Upper lobe of left lung (tissue), 6 donors: ENCODE measurements around the gene PAX5. TPM values are rescaled to one million over a fixed set of nuclear protein-coding genes. Genes with fewer than 3 reads are reported as not detected.
A peak's percentile ranks its signal among the peaks of the same experiment; 100 is the strongest.

Experiments
- ATAC-seq, 2 donors: fragments of 200-7000 bp; cut with Tn5 transposase; one replicate each; pipeline ENCODE4 v1.9.1; 2022; ENCODE audit warnings: mild to moderate bottlenecking in 2 of 2, moderate library complexity in 2 of 2; ENCODE audit not compliant: low FRiP score in 2 of 2
- DNase-seq, 2 donors: peaks; one replicate each; pipeline ENCODE4 v3.0.0-alpha.2; 2019 to 2020
- H3K27ac ChIP-seq, 4 donors: fragments of 200-600 bp; sonication (generic); one replicate each; pipeline ENCODE4 v1.5.1; 2016 to 2019
- H3K27me3 ChIP-seq, 4 donors: fragments of 200-600 bp; sonication (generic); one replicate each; pipeline ENCODE4 v1.5.1; 2017 to 2019
- H3K36me3 ChIP-seq, 4 donors: fragments of 200-600 bp; sonication (generic); one replicate each; pipeline ENCODE4 v1.5.1; 2016 to 2019
- H3K4me1 ChIP-seq, 4 donors: fragments of 200-600 bp; sonication (generic); one replicate each; pipeline ENCODE4 v1.5.1; 2018 to 2019
- H3K4me3 ChIP-seq, 4 donors: fragments of 200-600 bp; sonication (generic); one replicate each; pipeline ENCODE4 v1.5.1; 2017 to 2019; ENCODE audit warnings: mild to moderate bottlenecking in 2 of 4, moderate library complexity in 1 of 4
- H3K9me3 ChIP-seq, 4 donors: fragments of 200-600 bp; sonication (generic); one replicate each; pipeline ENCODE4 v1.5.1; 2018 to 2019
- EP300 ChIP-seq, 4 donors: sonication (generic); formaldehyde crosslinking; IDR thresholded peaks; one replicate each; pipeline ENCODE4 v1.5.1; 2017; ENCODE audit warnings: antibody characterized with exemption in 4 of 4, control low read depth in 2 of 4
- POLR2A ChIP-seq, 4 donors: fragments of 450-650 bp; IDR thresholded peaks; one replicate each; pipeline ENCODE4 v1.5.1; 2016 to 2017; ENCODE audit warnings: antibody characterized with exemption in 4 of 4, mild to moderate bottlenecking in 2 of 4
- POLR2AphosphoS5 ChIP-seq, 2 donors: sonication (generic); formaldehyde crosslinking; IDR thresholded peaks; one replicate each; pipeline ENCODE4 v1.5.1; 2017; ENCODE audit warnings: antibody characterized with exemption in 2 of 2
- WGBS, 2 donors: methylation state at CpG; one replicate each; pipeline ENCODE4 v1.1.5; 2017 to 2018; 5-methylcytosine and 5-hydroxymethylcytosine counted together
- total RNA-seq, 6 donors: library from RNA; depleted of rRNA in 4 of 6; stranded (reverse); fragments of >200 nt in 4 of 6; gene quantifications; one replicate each; pipeline versions ENCODE4 v1.1.0 to v1.2.1, GENCODE V29; 2016 to 2021
- TF ChIP-seq, protein P1 (sequence below), 6 experiments: fragments of 450-650 bp in 4 of 6; fragments of 200-600 bp in 2 of 6; sonication (generic) in 2 of 6; IDR thresholded peaks; one replicate each; pipeline ENCODE4 v1.5.1; 2016 to 2019; ENCODE audit warnings: antibody characterized with exemption in 6 of 6
- donor health status: DM: no; HTN: no; CAD: no; lungs with moderate emphysema.
- donor health status: DM: no; HTN: yes; CAD: no; lungs with severe emphysema.

Gene PAX5
- total RNA-seq, 6 donors from 2014 or later, result under 0.01 to 0.64 (median 0.43) TPM; not detected in 1

DNA sequence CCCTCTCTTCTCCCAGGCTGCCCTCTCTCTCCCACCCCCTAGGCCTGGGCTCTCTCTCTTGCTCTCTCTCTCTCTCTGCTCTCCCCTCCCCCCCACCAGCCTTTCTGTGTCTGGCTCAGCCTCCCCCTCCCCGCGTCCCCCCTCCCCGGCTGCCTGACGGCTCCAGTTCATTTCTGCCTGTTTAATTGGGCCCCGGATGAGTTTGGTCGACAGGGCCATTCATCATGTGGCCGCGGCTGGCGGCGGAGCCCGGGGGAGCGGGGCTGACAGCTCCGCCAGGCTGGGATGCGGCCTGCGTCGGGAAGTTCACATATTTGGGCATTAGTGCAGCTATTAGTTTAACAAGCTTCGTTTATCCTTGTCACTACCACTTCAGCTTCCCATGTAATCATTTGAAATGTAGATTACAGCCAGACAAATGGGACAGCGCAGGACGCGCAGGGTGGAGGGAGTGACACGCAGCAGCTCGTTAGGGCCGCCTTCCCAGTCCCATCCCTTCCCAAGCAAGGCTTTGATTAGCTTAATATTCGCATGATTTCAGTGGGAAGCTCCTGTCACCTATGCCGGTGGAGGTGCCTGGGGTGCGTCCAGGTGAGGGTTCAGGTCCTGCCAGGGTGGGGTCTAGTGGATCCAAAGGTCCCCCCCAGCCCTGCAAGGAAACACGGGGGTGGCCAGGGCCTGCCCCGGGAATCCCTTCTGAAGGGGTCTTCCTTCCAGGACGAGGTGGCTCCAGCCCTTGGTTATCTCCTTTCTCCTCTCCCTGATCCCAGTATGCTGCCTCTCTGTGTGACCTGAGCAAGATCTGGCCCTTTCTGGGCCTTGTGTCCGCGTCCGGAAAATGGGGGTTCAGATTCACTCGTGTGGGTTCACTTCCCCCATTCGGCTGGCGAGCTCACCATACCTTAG is 214.8 kb downstream of the PAX5 start:
- Histone ChIP-seq H3K4me3 (peak overlapping the region in 2 of 4 donors; percentile 30 to 34), H3K27ac (no peak overlapping the region), H3K9me3 (no peaks in the 10 kb centered on the region), H3K4me1 (peaks cover 0 to 14% (median 7%) of the 10 kb centered on the region in 4 donors), H3K27me3 (peaks cover 0 to 17% (median 3%) of the 10 kb centered on the region in 4 donors), H3K36me3 (no peaks in the 10 kb centered on the region)
- peak in 1 of 2 donors; percentile 21 for ATAC-seq
- DNase-seq, result peak in 1 of 2 donors; percentile 81
- TF ChIP-seq POLR2A (IDR thresholded peaks at IDR 0.05) (no peak), EP300 (IDR thresholded peaks at IDR 0.05) (no peak), POLR2AphosphoS5 (IDR thresholded peaks at IDR 0.05) (no peak)
- TF ChIP-seq, protein P1, sequence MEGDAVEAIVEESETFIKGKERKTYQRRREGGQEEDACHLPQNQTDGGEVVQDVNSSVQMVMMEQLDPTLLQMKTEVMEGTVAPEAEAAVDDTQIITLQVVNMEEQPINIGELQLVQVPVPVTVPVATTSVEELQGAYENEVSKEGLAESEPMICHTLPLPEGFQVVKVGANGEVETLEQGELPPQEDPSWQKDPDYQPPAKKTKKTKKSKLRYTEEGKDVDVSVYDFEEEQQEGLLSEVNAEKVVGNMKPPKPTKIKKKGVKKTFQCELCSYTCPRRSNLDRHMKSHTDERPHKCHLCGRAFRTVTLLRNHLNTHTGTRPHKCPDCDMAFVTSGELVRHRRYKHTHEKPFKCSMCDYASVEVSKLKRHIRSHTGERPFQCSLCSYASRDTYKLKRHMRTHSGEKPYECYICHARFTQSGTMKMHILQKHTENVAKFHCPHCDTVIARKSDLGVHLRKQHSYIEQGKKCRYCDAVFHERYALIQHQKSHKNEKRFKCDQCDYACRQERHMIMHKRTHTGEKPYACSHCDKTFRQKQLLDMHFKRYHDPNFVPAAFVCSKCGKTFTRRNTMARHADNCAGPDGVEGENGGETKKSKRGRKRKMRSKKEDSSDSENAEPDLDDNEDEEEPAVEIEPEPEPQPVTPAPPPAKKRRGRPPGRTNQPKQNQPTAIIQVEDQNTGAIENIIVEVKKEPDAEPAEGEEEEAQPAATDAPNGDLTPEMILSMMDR (IDR thresholded peaks at IDR 0.05), result no peak
- WGBS, 2 donors, result 34% methylated on average over 31 to 35 of the region's 35 CpGs

DNA sequence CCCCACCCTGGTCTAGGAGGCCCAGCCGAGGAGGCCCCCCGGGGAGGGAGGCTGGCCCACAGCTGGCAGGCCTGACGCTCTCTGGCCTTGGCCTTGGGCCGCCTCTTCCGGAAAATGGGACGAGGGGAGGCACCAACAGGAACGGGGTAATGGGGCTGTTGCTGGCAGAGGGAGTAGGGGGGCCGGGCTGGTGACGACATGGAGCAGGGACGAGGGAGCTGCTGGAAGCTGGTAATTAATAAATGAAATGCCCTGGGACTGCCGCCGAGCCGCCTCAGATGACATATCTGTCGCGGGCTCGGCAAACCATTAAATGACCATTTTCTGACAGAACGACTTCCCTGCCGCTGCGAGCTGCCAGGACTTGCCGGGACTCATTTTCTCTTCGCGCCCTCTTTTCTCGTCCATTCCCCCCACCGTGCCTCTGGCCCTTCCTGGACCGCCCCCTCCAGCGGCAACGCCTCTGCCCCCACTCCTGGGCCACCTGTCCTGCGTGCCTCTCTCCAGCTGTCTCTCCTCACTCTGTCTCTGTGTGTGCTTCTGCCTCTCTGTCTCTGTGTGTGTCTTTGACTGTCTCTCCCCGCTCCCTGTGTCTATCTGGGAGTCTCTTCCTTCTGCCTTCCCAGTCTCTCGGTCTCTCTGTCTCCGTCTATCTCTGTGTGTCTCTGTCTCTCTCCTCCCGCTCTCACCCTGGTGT is 215.7 kb downstream of the PAX5 start:
- Histone ChIP-seq H3K27me3 (peaks cover 0 to 17% (median 3%) of the 10 kb centered on the region in 4 donors), H3K4me1 (peaks cover 0 to 14% (median 7%) of the 10 kb centered on the region in 4 donors), H3K27ac (no peak overlapping the region), H3K36me3 (no peaks in the 10 kb centered on the region), H3K9me3 (no peaks in the 10 kb centered on the region), H3K4me3 (peak overlapping the region in 3 of 4 donors; percentile 9 to 34 (median 30))
- TF ChIP-seq POLR2AphosphoS5 (IDR thresholded peaks at IDR 0.05) (no peak), EP300 (IDR thresholded peaks at IDR 0.05) (no peak), POLR2A (IDR thresholded peaks at IDR 0.05) (no peak)
- TF ChIP-seq, protein P1 (IDR thresholded peaks at IDR 0.05), result no peak
- WGBS, 2 donors, result 13 to 23% methylated on average over 30 to 32 of the region's 32 CpGs
- DNase-seq (peak in 1 of 2 donors; percentile 63), ATAC-seq (peak in 1 of 2 donors; percentile 43)

DNA sequence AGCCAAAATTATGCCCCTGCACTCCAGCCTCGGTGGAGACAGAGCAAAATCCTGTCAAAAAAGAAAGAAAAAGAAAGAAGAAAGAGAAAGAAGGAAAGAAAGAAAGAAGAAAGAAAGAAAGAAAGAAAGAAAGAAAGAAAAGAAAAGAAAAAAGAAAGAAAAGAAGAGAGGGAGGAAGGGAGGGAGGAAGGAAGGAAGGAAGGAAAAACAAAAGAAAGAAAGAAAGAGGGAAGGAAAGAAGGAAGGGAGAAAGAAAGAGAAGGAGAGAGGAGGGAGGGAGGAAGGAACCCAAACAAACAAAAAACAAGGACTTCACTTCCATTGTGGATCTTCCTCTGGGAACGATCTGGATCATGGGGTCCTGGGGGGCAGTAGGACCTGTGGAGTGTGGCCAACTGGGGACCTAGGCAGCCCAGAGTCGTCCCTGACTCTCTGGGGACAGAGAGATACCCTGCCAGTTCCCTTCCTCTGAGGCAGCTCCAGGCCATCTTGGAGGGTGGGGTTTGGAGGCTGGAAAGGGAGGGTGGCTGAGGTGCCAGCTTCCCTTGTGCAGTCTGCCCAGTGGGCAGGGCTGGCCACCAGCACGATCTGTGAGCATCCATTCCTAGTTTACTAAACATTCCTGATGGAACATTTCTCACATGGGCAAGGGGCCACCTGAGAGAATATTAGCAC is 216.8 kb downstream of the PAX5 start:
- H3K27me3 ChIP-seq, result peaks cover 0 to 17% (median 3%) of the 10 kb centered on the region in 4 donors
- DNase-seq (no peak), ATAC-seq (no peak)
- no peaks in the 10 kb centered on the region for H3K9me3 ChIP-seq
- peaks cover 0 to 14% (median 7%) of the 10 kb centered on the region in 4 donors for H3K4me1 ChIP-seq
- no peak overlapping the region for H3K4me3 ChIP-seq
- 49 to 59% methylated on average over 4 of the region's 4 CpGs for WGBS, 2 donors
- no peaks in the 10 kb centered on the region for H3K36me3 ChIP-seq
- no peak overlapping the region for H3K27ac ChIP-seq
- TF ChIP-seq POLR2A (IDR thresholded peaks at IDR 0.05) (no peak), EP300 (IDR thresholded peaks at IDR 0.05) (no peak), POLR2AphosphoS5 (IDR thresholded peaks at IDR 0.05) (no peak)
- TF ChIP-seq, protein P1 (IDR thresholded peaks at IDR 0.05), result no peak

DNA sequence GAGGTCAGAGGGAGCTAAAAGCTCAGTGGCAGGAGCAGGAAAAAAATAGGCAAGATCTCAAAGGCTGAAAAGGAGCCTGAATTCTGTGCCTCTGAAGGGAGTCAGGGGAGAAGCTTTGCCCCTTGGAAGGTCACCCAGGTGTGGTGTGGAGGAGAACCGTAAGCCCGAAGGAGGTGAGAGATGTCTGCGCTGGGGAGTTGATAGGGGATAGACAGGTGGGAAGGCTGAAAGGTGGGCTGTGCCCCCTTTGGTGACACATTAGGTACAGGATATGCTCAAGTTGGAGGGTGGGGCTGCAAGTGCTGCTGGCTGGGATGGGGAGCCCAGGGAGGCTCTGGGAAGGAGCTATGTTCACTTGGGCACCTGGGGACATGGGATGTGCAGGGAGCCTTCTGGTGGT is 217.7 kb downstream of the PAX5 start:
- H3K27me3 ChIP-seq, result peaks cover 0 to 17% (median 3%) of the 10 kb centered on the region in 4 donors
- H3K27ac ChIP-seq, result no peak overlapping the region
- no peak overlapping the region for H3K4me3 ChIP-seq
- no peaks in the 10 kb centered on the region for H3K9me3 ChIP-seq
- DNase-seq, result no peak
- WGBS, 2 donors, result 93 to 96% methylated on average over 3 of the region's 3 CpGs
- TF ChIP-seq POLR2AphosphoS5 (IDR thresholded peaks at IDR 0.05) (no peak), EP300 (IDR thresholded peaks at IDR 0.05) (no peak), POLR2A (IDR thresholded peaks at IDR 0.05) (no peak)
- TF ChIP-seq, protein P1 (IDR thresholded peaks at IDR 0.05), result no peak
- peaks cover 0 to 14% (median 7%) of the 10 kb centered on the region in 4 donors for H3K4me1 ChIP-seq
- ATAC-seq, result no peak
- no peaks in the 10 kb centered on the region for H3K36me3 ChIP-seq
